CD4-positive, alpha-beta T cell treated with Interleukin-10 for 1 hour (primary cell): ENCODE results near the gene ABCG1.
"Not testable (repeated sequence)": the region's sequence is repeated elsewhere in the genome, so short reads cannot be mapped to it uniquely, and the experiment has no call there.

Experiments used
- DNase-seq: peaks from one replicate; pipeline ENCODE4 v3.0.0-alpha.2; 2020

Gene ABCG1

DNA sequence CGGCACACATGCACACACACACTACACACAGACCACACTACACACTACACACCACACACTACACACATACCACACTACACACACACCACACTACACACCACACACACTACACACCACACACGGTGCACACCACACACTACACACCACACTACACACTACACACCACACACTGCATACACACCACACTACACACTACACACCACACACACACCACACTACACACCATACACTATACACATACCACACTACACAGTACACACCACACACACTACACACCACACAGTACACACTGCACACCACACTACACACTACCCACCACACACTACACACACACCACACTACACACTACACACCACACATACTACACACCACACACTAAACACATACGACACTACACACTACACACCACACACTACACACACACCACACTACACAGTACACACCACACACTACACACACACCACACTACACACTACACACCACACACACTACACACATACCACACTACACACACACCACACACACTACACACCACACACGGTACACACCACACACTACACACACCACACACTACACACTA is 73.7 kb downstream of the ABCG1 start:
- not testable (repeated sequence) for DNase-seq

DNA sequence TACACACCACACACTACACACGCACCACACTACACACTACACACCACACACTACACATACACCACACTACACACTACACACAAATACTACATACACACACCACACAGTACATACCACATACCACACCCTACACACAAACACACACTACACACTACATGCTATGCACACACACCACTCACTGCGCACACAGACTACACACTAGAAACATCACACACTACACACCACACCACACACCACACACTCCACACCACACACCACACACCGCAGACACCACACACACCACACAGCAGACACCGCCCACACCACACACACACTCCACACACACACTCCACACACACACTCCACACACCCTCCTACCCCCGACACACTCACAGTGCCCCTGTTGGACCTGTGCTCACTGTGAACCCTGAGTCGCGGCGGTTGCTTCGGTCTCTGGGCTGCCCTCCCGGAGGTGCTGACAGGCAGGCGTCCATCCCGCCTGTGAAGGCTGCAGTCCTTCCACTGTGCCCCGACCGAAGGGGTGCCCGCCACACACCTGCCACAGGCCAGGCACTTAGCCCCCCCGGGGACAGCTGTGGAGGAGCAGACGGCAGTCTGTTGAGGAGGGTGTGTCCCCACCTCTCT is 74.8 kb downstream of the ABCG1 start:
- no peak for DNase-seq

DNA sequence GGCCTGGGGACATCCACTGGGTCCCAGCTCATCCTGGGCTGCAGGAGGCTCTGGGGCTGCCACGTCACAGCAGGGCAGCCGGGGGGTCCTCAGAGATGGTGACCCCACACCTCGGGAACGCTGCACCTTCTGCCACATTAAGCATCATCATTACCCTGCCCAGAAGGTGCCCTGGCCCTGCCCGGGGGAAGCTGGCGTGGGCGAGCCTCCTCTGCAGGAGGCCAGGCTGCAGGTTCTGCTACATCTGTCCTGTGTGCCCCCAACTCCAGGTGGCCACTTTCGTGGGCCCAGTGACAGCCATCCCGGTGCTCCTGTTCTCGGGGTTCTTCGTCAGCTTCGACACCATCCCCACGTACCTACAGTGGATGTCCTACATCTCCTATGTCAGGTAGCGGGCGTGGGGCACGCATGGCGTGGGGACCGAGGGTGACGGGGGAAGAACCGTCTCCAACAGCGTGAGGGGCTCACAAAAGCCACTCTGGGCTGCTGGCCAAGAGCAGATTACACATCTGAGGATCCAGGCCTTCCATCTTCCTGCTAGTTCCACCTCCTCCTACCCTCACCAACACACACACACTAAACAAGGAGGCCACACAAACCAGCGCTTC is 75.4 kb downstream of the ABCG1 start:
- DNase-seq: no peak

DNA sequence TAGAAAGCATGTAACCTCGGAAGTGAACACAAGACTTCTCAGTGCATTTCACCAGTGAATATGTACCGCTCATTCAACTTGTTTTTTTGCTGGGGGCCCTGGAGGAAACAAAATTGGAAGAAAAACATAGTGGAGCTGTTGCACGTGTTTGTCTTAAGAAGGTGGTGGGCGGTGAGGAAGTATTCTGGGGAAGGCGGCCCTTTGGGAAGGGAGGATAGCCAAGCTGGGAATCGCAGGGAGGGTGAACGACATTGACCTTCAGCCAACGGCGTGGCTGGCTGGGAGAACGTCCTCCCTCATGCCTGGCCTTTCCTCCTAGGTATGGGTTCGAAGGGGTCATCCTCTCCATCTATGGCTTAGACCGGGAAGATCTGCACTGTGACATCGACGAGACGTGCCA is 76.9 kb downstream of the ABCG1 start:
- no peak for DNase-seq

DNA sequence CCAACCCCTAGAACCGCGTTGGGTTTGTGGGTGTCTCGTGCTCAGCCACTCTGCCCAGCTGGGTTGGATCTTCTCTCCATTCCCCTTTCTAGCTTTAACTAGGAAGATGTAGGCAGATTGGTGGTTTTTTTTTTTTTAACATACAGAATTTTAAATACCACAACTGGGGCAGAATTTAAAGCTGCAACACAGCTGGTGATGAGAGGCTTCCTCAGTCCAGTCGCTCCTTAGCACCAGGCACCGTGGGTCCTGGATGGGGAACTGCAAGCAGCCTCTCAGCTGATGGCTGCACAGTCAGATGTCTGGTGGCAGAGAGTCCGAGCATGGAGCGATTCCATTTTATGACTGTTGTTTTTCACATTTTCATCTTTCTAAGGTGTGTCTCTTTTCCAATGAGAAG is 77.6 kb downstream of the ABCG1 start:
- DNase-seq: no peak

DNA sequence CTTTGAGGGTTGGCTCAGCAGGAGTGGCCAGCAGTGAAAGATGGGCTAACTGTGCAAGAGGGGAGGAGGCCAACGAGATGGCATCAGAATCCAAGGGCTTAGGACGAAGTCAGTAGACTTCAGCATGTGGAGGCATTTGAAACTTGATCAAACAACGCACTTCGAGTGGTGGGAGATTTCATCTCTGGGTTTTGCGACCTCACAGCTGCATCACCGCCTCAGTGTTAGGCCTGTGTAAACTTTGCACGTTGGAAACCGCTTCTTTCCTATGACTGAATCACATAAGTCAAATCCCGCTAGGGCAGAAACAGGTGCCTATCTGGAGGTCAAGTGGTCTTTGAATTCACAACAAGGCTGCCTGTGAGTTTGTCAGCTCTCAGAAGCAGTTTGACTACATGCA is 78.4 kb downstream of the ABCG1 start:
- no peak for DNase-seq

DNA sequence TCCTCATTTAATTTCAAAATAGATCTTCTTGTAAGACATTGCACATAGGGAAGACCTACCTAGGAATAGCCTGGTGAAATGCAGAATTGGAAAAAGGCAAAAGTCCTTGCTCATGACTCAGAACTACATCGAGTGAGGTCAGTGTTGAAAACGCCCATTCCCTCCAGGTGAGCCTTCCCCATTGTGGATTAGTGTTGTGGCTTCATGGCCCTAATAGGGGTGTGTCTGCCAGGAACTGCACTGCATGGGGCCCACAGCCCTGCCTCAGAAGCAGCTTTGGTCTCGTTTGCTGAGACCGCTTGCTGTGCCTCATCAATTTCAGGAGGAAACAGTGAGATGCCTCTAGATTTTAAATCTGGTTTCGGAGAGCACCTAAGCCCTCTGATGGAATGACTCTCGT is 79.3 kb downstream of the ABCG1 start:
- DNase-seq: no peak

DNA sequence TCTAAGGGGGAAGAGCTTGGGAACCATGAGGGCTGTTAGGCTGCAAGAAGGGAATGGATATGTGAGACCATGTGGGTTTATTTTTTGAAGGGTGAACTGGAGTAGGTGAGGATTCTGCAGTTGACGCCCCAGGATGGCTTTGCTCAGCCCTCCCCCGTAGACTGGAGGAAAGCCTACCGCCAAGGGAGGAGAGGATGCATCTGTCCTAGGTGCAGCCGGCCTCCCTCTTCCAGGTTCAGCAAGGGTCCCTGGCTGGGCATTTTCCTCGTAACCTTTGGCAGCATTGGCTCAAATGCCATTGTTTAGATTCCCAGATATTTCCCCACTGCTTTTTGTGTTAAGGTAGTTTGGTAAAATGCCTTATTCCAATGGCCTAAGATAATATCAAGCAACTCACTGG is 79.7 kb downstream of the ABCG1 start:
- DNase-seq: no peak

DNA sequence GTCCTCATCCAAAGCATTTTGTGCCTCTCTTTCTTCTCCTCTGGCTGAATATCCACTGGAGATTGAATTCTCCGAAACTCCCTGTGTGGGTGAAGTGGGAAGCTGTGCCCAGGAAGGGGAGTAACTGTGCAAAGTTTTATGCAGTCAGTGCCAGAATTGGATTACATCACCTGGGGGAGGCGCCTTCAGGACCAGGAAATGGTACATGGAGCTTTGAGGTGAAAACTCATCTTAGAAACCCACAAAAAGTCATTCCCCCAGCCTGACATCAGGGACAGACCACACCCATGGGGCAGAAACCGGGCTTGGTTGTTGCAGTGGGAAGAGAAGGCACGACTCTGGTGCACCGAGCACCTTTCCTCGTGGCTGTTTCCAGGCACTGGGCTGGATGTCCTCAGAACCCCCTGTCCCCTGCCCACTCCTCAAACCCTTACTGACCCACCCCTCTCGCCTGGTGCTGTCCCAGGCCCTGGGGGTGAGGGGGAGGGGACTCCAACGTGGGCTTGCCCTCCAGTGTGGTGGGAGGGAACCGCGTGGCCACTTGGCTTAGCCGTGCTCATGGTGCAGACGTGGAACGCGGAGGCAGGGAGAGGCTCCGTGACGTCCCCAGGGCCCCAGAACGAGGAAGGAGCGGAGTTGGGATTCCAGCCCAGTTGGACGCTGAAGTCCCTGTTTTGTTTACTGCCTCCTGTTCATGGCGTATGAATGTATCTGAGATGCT is 80.5 kb downstream of the ABCG1 start:
- DNase-seq: no peak

DNA sequence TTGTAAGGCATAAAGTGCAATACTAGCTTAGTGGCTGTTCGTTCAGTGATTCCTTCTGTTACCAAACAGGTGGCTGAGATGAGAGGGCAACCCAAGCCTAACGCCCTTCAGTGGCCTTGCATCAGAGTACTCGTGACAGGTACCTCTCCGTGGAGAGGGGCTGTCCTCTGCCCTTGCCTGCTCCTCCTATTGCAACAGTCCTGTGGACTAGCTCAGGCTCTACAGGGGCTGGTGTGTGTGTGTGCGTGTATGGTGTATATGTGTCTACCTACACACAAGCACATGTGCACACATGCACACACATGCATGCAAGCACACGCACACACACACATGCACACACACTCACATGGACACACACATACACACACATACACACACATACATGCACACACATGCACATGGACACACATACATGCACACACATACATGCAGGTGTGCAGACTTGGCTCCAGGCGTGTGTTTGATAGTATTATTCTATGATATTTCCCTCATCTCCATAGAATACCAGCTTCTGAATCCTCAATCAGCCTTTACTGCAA is 81.2 kb downstream of the ABCG1 start:
- DNase-seq: no peak

DNA sequence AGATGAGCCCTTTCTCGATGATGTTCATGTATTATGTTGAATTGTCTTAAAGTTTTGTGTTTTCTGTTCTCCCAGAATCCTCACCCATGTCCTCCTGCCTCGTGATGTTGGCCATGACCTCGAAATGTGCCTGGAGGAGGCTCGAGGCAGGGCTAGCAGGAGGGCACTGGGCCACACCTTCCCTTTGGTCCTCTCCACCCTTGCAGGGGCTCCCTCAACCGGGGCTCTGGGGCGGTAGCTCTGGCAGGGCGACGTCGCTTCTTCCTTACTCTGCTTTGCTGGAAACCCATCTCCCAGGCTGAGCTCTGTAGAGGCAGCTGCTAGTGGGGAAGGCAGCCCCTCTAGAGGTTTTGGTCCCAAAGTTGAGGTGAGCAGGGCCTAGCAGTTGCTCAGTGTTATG is 82.0 kb downstream of the ABCG1 start:
- no peak for DNase-seq

DNA sequence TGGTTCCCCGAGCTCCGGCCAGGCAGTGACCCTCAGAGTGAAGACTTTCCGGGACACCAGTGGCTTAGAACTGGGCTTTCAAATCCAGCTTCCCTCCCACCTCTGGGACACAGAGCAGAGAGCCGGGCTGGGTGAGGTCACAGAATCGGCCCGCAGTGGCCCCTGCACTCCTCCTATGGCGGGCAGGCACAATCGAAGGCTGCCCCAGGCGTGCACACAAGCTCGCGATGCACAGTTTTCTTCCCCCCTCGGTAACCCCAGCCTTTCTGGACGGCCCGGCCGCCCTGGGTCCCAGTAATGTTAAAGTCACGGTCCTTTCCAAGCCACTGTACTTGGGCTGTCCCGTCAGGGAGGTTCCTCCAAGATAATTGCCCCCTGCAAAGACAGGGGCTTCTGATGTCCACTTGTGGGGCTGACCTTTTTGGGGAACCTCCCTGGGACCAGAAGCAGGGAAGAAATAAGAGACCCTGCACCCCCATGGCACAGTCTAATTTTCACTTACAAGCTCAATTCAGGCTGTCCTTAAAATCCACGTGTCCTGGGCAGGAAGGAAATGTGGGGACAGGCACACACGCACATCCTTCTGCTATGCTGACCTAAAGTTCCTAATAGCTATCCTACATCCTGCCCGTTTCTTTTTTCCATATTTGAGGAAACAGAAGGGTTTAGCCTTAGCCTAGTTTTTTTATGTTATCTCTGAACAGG is 82.6 kb downstream of the ABCG1 start:
- no peak for DNase-seq

DNA sequence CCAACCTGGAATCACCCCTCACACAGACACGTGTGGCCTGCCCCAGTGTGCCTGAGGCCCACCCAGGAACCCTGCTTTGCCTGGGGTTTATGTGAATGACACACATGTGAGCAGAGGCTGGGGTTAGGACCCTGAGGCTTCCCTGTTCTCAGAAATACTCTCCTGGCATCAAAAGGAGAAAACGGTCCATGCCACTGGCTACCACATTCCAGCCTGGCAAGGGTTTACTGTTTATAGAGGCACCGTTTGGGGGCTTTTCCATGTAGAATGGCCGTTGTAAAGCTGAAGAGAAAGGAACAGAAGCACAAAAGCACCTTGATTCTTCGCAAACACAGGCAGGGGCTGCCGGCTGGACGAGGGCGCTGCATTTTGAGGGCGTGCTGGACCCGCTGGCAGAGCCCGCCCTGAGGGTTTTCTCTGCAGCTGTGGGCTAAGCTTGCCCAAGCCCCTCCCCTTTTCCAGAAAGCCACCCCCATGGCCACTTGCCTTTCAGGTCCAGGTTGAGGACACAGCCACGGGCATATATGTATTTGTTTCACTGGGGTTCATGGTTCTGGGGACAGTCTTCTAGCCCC is 83.2 kb downstream of the ABCG1 start:
- no peak for DNase-seq

DNA sequence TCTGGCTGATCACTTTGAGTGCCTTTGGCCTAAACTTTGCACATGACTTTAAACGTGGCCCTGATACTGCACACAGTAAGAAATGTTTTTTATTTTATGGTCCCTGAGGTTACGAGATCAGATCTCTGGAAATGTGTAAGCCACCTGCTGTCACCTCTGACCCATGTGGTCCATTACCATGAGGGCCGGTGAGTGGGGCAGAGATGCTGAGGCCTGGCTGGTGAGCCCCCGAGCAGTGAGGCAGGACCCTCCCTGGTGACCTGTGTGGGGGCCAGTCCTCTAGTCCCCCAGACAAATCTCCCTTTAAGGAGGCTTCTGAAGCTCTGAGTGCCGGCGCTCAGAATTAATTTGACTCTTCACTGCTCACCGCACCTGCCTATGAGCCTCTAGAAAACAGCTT is 83.9 kb downstream of the ABCG1 start:
- DNase-seq: no peak

DNA sequence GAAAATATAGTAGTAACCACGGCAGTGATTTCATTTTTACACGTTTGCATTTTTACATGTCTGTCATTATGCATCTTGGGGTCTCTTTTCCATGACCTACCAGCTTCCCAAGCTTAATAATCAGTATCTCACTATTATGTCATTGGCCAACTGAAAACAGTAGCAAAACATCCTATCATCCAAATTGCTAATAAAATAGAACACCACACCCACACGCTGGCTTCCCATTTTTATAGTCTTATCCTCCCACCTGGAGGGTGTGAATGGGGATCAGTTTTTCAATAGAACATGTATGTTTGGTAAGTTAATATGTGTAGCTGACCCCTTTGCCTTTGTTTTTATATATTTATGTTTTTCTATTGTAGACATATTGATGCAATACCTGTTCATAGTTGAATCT is 84.5 kb downstream of the ABCG1 start:
- DNase-seq: no peak

DNA sequence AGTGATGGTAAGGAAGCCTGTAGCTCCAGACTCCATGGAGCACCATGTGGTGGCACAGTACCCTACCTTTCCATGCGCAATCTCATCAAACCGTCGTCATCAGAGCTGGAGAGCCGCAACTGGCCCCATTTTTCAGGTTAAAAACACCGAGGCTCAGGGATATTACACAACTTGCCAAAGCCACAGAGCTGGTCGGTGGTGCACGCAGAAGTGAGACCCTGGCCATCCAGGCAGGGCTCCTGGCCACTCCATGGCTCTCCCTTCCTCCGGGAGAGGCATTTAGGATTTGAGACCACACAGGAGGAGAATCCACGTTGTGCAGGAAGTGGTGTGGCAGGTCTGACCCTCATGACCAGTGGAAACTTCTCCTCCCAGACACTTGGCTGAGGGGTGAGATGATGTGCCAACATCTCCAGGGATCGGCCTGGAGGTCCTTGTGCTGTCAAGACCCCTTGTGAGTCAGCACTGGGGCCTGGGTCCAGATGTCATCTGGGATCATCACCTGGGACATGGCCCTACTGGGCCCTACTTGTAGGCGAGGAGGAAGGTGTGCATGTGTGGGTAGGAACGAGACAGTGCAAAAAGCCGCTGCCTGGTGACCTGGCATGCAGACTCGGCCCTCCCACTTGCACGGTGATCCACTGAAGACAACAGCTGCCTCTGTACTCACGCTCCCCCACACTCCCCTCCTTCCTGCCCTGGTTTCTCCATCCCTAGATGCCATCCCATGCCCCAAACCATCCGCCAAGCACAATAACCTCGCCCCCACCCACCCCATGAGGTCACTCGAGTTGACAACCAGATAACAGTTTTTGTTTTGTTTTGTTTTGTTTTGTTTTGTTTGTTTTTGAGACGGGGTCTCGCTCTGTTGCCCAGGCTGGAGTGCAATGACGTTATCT is 85.9 kb downstream of the ABCG1 start:
- no peak for DNase-seq

DNA sequence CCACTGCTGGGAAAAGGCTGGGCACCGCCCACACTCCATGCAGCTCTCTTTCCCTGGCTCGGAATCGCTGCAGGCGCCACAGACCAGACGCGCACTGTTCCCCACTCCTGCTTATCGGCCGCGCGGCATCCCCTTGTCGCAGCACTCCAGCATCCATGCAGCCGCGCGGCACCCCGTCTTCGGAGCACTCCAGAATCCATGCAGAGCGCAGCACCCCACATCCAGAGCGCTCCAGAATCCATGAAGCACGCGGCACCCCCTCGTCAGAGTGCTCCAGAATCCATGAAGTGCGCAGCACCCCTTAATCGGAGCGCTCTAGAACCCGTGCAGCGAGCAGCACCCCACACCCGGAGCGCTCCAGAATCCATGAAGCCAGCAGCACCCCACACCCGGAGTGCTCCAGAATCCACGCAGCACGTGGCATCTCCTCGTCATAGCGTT is 86.8 kb downstream of the ABCG1 start:
- no peak for DNase-seq

DNA sequence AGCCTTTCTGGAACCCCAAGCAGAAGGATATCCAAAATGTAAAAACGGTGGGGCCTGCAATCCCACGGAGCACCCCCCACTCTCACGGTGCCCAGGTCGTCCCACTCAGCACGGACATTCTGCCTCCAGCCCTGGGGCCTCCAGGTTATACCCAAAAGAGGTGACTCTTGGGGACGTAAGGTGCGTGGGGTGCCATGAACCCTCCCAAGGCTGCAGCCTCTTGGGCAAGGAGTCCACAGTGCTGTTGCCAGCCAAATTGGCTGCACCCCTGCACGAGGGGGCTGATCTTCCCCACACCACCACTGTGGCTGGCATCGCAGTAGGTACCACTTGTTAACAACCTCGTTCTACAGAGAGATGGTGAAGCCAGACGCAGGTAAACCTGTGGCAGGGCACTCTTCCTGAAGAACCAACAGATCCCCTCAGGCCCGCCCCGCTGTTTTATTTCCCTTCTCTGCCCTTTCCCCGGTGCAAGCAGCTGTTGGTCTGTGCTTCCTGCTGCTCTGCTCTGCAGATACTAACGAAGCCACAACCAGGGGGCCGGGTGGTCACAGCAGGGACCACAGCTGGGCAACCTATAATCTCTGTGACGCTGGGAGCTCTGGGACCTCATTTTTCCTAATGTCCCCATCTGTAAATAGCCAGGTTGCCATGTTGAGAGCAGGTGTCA is 87.6 kb downstream of the ABCG1 start:
- DNase-seq: no peak

DNA sequence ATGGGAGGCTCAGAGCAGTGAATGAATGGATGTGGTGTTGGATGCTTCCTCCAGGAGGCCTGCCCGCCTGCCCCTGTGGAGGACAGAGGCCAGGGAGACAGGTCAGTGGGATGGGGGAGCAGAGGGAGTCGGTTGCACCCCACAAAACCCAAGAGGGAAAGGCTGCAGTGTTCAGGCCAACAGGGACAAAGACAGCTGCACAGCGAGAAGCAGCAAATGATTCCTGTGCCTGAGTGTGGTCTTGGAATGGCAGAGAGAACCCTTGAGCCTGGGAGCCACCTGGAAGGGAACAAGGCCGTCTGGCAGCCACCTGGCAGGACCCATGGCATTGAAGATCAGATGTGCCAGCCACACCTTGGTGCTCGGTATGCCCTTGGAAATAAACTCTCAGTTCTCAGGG is 88.2 kb downstream of the ABCG1 start:
- DNase-seq: no peak

DNA sequence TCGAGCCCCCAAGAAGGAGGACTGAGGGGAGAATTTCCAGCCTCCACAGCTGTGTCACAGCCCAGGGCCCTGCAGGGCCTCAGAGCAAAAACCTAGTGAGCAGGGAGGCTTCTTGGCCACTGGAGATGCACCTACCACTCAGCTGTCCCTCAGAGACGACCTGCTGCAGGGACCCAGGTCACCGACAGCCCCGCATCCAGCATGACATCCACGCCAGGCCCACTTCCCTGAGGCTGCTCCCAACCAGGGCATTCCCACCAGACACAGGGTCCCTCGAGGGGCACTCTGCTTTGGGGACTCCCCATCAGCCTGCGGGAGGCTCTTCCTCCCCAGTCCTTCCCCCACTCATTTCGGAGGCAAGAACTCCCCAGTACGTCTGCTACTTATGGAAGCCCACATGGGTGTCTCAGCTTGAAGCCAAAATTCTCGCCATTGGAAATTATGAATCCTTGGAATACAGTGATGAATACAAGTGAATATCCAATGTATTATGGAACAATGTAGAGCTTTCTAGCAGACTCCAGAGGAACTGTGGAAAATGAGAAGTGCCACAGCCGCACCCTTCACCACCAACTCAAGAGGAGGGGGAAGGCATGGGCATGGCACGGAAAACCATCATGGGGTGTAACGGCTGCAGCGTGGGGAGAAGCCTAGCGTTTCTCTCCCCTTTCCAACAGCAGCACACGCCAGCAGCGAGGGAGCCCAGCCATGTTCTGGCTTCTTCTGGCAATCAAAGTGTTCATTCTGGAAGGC is 89.4 kb downstream of the ABCG1 start:
- DNase-seq: no peak
